ENCODE results near the gene CCDC142. TPM values are rescaled to one million over a fixed set of nuclear protein-coding genes. Genes with fewer than 3 reads are reported as not detected.

Gene CCDC142
- total and polyA plus RNA-seq, 4 donors, result 5.1 to 28.3 (median 10.8) TPM

DNA sequence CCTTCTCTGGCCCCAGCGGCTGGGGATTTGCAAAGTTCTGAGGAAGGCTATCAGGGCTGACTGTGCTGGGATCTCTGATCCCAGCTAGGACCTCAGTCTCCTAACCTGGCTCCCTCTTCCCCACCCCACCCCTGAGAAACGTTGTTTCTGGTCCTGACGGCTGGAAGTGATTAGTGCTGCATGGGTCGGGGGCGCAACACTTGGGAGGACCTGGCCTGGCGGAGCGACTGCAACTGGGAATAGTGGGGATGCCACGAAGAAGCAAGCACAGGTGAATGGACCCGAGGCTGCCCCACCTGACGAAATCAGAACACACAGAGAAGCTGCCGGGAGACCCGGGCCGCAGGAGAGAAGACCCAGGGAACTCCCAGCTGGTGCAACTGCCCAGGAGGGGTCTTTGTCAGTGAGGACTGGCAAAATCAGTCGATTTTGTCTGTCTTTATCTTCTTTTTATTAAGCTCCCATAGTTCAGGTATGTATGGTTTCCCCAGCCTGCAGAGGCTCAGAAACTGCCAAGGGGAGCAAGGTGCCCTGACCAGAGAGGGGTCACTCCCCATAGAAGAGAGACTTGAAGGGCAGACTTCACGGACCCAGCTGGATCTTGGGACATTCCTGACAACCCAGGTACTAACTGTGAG lies 17.3 kb upstream of the CCDC142 start:
- H3K27ac ChIP-seq (ENCODE audit: low read depth in 1 of 2, low read length in 2 of 2), result no peak overlapping the region
- TF ChIP-seq, protein P1, sequence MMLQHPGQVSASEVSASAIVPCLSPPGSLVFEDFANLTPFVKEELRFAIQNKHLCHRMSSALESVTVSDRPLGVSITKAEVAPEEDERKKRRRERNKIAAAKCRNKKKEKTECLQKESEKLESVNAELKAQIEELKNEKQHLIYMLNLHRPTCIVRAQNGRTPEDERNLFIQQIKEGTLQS (IDR thresholded peaks at IDR 0.05), result no peak
- no peak for TF ChIP-seq HNF4A (conservative IDR thresholded peaks at IDR 0.05)
- no peak for TF ChIP-seq HNF4G (IDR thresholded peaks at IDR 0.05)
- TF ChIP-seq EGR1 (IDR thresholded peaks at IDR 0.05; ENCODE audit: low read depth in 2 of 2), result no peak
- TF ChIP-seq FOXA2 (IDR thresholded peaks at IDR 0.05), result no peak
- TF ChIP-seq, protein P2, sequence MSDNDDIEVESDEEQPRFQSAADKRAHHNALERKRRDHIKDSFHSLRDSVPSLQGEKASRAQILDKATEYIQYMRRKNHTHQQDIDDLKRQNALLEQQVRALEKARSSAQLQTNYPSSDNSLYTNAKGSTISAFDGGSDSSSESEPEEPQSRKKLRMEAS (IDR thresholded peaks at IDR 0.05), result no peak
- TF ChIP-seq GABPA (IDR thresholded peaks at IDR 0.05 in 1 of 2, conservative IDR thresholded peaks at IDR 0.05 in 1 of 2), result no peak
- TF ChIP-seq, protein P3, sequence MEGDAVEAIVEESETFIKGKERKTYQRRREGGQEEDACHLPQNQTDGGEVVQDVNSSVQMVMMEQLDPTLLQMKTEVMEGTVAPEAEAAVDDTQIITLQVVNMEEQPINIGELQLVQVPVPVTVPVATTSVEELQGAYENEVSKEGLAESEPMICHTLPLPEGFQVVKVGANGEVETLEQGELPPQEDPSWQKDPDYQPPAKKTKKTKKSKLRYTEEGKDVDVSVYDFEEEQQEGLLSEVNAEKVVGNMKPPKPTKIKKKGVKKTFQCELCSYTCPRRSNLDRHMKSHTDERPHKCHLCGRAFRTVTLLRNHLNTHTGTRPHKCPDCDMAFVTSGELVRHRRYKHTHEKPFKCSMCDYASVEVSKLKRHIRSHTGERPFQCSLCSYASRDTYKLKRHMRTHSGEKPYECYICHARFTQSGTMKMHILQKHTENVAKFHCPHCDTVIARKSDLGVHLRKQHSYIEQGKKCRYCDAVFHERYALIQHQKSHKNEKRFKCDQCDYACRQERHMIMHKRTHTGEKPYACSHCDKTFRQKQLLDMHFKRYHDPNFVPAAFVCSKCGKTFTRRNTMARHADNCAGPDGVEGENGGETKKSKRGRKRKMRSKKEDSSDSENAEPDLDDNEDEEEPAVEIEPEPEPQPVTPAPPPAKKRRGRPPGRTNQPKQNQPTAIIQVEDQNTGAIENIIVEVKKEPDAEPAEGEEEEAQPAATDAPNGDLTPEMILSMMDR (IDR thresholded peaks at IDR 0.05; ENCODE audit: low read depth, low read length, missing input control), result no peak
- TF ChIP-seq, protein P4, sequence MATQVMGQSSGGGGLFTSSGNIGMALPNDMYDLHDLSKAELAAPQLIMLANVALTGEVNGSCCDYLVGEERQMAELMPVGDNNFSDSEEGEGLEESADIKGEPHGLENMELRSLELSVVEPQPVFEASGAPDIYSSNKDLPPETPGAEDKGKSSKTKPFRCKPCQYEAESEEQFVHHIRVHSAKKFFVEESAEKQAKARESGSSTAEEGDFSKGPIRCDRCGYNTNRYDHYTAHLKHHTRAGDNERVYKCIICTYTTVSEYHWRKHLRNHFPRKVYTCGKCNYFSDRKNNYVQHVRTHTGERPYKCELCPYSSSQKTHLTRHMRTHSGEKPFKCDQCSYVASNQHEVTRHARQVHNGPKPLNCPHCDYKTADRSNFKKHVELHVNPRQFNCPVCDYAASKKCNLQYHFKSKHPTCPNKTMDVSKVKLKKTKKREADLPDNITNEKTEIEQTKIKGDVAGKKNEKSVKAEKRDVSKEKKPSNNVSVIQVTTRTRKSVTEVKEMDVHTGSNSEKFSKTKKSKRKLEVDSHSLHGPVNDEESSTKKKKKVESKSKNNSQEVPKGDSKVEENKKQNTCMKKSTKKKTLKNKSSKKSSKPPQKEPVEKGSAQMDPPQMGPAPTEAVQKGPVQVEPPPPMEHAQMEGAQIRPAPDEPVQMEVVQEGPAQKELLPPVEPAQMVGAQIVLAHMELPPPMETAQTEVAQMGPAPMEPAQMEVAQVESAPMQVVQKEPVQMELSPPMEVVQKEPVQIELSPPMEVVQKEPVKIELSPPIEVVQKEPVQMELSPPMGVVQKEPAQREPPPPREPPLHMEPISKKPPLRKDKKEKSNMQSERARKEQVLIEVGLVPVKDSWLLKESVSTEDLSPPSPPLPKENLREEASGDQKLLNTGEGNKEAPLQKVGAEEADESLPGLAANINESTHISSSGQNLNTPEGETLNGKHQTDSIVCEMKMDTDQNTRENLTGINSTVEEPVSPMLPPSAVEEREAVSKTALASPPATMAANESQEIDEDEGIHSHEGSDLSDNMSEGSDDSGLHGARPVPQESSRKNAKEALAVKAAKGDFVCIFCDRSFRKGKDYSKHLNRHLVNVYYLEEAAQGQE (IDR thresholded peaks at IDR 0.05), result no peak
- TF ChIP-seq SP1 (IDR thresholded peaks at IDR 0.05), result no peak
- TF ChIP-seq FOXA1 (IDR thresholded peaks at IDR 0.05), result no peak
- TF ChIP-seq RAD21 (IDR thresholded peaks at IDR 0.05), result no peak
- DNase-seq (ENCODE audit: low spot score), result no peak
- H3K4me3 ChIP-seq (ENCODE audit: low read depth in 1 of 3, low read length in 3 of 3), result peak overlapping the region in 1 of 3 donors; percentile 50
- 64% methylated on average over 15 of the region's 15 CpGs for WGBS
- H3K9me3 ChIP-seq (ENCODE audit: control insufficient read depth in 4 of 4, low read length in 3 of 4), result no peaks in the 10 kb centered on the region
- peaks cover 22 to 83% (median 66%) of the 10 kb centered on the region in 4 donors for H3K4me1 ChIP-seq (ENCODE audit: control insufficient read depth in 4 of 4, insufficient read depth in 4 of 4, low read length in 3 of 4)
- no peak overlapping the region for H3K9ac ChIP-seq (ENCODE audit: low read depth in 1 of 2, low read length in 2 of 2)
- H3K36me3 ChIP-seq (ENCODE audit: control insufficient read depth in 4 of 4, insufficient read depth in 3 of 4, low read depth in 1 of 4, low read length in 3 of 4), result peaks cover 0 to 2% (median 0%) of the 10 kb centered on the region in 4 donors
- H3K27me3 ChIP-seq (ENCODE audit: control insufficient read depth in 4 of 4, insufficient read depth in 4 of 4, low read length in 3 of 4), result no peaks in the 10 kb centered on the region

DNA sequence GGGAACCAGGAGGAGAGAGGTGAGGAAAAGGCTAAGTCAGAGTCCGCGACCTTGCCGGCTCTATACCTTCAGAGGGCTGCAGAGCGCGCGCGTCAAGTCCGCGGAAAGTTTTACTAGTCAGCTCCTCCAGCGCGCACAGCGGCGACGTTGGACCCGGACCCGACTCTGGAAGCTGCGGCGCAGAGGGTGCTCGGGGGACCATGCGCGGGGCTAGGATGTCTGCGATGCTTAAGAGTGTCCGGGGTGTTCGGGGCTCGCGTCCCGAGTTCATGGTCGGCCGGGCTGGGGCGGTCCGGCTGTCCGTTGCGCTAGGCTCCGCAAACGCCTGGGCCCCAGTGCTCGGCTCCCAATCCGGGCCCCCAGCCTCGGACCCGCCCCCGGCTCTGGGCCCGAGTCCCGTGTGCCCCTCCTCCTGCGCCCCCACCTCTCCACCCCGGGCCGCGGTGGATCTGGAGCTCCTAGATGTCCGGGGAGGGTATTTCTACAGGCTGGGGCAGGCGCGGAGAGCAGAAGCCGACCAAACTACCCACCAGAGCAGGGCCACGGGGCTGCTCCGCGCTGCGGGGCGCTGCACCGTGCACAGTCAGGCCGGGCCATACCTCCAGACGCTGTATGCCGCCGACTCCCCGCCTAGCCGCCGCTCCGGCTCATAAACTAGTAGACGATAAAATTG lies 16.6 kb upstream of the CCDC142 start, which contains the start of gene LBX2:
TSS of gene LBX2 (minus strand) at position 337 of the 673 bp plus-strand sequence. CDS start at position 271, 66 bp downstream.
- DNase-seq (ENCODE audit: low spot score), result peak; percentile 42
- Histone ChIP-seq H3K27ac (ENCODE audit: low read depth in 1 of 2, low read length in 2 of 2) (no peak within 1 kb of the TSS), H3K9ac (ENCODE audit: low read depth in 1 of 2, low read length in 2 of 2) (peak within 1 kb of the TSS in 1 of 2 donors; percentile 23), H3K4me1 (ENCODE audit: control insufficient read depth in 4 of 4, insufficient read depth in 4 of 4, low read length in 3 of 4) (peaks cover 19 to 77% (median 60%) of the 10 kb centered on the region in 4 donors), H3K4me3 (ENCODE audit: low read depth in 1 of 3, low read length in 3 of 3) (peak within 1 kb of the TSS; percentile 7 to 50 (median 50)), H3K36me3 (ENCODE audit: control insufficient read depth in 4 of 4, insufficient read depth in 3 of 4, low read depth in 1 of 4, low read length in 3 of 4) (no peaks in the 10 kb centered on the region), H3K27me3 (ENCODE audit: control insufficient read depth in 4 of 4, insufficient read depth in 4 of 4, low read length in 3 of 4) (no peaks in the 10 kb centered on the region), H3K9me3 (ENCODE audit: control insufficient read depth in 4 of 4, low read length in 3 of 4) (no peaks in the 10 kb centered on the region)
- 14% methylated on average over 65 of the region's 65 CpGs for WGBS
- TF ChIP-seq JUND (IDR thresholded peaks at IDR 0.05) (no peak), FOXA2 (IDR thresholded peaks at IDR 0.05) (no peak), TAF1 (conservative IDR thresholded peaks at IDR 0.05) (no peak), HNF4A (conservative IDR thresholded peaks at IDR 0.05) (no peak), RAD21 (IDR thresholded peaks at IDR 0.05) (no peak), EGR1 (IDR thresholded peaks at IDR 0.05; ENCODE audit: low read depth in 2 of 2) (no peak), SP1 (IDR thresholded peaks at IDR 0.05) (no peak), YY1 (IDR thresholded peaks at IDR 0.05) (no peak), RXRA (IDR thresholded peaks at IDR 0.05) (no peak), HNF4G (IDR thresholded peaks at IDR 0.05) (no peak), NR2F2 (IDR thresholded peaks at IDR 0.05) (no peak), FOXA1 (IDR thresholded peaks at IDR 0.05) (no peak), GABPA (IDR thresholded peaks at IDR 0.05 in 1 of 2, conservative IDR thresholded peaks at IDR 0.05 in 1 of 2) (no peak)
- TF ChIP-seq, protein P2 (IDR thresholded peaks at IDR 0.05), result no peak
- TF ChIP-seq, protein P1 (IDR thresholded peaks at IDR 0.05), result no peak
- TF ChIP-seq, protein P4 (IDR thresholded peaks at IDR 0.05), result no peak

All from liver (tissue), 9 donors.